Neural crest cell (in vitro differentiated cells): ENCODE results near the gene COTL1. TPM values are rescaled to one million over a fixed set of nuclear protein-coding genes. Genes with fewer than 3 reads are reported as not detected.

Source experiments
- DNase-seq: peaks from one replicate; pipeline ENCODE4 v3.0.0; 2021; ENCODE audit warnings: low read depth, mixed read lengths, low spot score
- H3K27ac Mint-ChIP-seq: one replicate; pipeline ENCODE4 v1.8.0; 2021; ENCODE audit warnings: mild to moderate bottlenecking, mixed read lengths; ENCODE audit not compliant: unreplicated experiment
- H3K27me3 Mint-ChIP-seq: 2 replicates; pipeline ENCODE4 v1.8.0; 2021; ENCODE audit warnings: low read depth, mild to moderate bottlenecking, mixed read lengths
- H3K36me3 Mint-ChIP-seq: 2 replicates; pipeline ENCODE4 v1.8.0; 2021; ENCODE audit warnings: low read depth, mild to moderate bottlenecking, mixed read lengths
- H3K4me1 Mint-ChIP-seq: 2 replicates; pipeline ENCODE4 v1.8.0; 2021; ENCODE audit warnings: mixed read lengths
- H3K4me3 Mint-ChIP-seq: one replicate; pipeline ENCODE4 v1.8.0; 2021; ENCODE audit warnings: mild to moderate bottlenecking, mixed read lengths
- H3K9me3 Mint-ChIP-seq: 2 replicates; pipeline ENCODE4 v1.8.0; 2021; ENCODE audit warnings: mixed read lengths
- CTCF ChIP-seq: fragments of 200-600 bp; sonication (generic); conservative IDR thresholded peaks from 2 replicates; pipeline ENCODE4 v1.5.0; 2021; ENCODE audit warnings: antibody characterized with exemption, mild to moderate bottlenecking
- total RNA-seq: library from RNA; stranded (reverse); gene quantifications from 2 replicates; pipeline ENCODE4 v1.2.1, GENCODE V29; 2021

COTL1 gene
- total RNA-seq, 1 donor from 2014 or later: 357 TPM

- DNase-seq: no peak
- Mint-ChIP-seq H3K4me3 (peak overlapping the region; percentile 56), H3K4me1 (peaks cover 90% of the 10 kb centered on the region), H3K27me3 (no peaks in the 10 kb centered on the region), H3K27ac (peak overlapping the region; percentile 86), H3K9me3 (no peaks in the 10 kb centered on the region), H3K36me3 (peaks cover 6% of the 10 kb centered on the region)
- TF ChIP-seq CTCF: no peak
Measured at GRCh38 chr16:84598360-84598759, 19.5 kb downstream of the COTL1 start.

GRCh38 chr16:84597931-84598351 is 19.9 kb downstream of the COTL1 start:
- Mint-ChIP-seq H3K36me3 (peaks cover 7% of the 10 kb centered on the region), H3K4me1 (peaks cover 88% of the 10 kb centered on the region)
- DNase-seq: no peak

GRCh38 chr16:84597528-84597896 is 20.4 kb downstream of the COTL1 start:
- no peaks in the 10 kb centered on the region for H3K27me3 Mint-ChIP-seq
- H3K9me3 Mint-ChIP-seq: no peaks in the 10 kb centered on the region
- peaks cover 11% of the 10 kb centered on the region for H3K36me3 Mint-ChIP-seq
- no peak for DNase-seq
- no peak overlapping the region for H3K27ac Mint-ChIP-seq
- no peak for TF ChIP-seq CTCF
- H3K4me3 Mint-ChIP-seq: peak overlapping the region; percentile 56
- peaks cover 88% of the 10 kb centered on the region for H3K4me1 Mint-ChIP-seq

More at GRCh38 chr16:84597931-84598351, 19.9 kb downstream of the COTL1 start:
- peak overlapping the region; percentile 86 for H3K27ac Mint-ChIP-seq
- no peaks in the 10 kb centered on the region for H3K27me3 Mint-ChIP-seq
- TF ChIP-seq CTCF: no peak
- no peaks in the 10 kb centered on the region for H3K9me3 Mint-ChIP-seq
- H3K4me3 Mint-ChIP-seq: peak overlapping the region; percentile 56

GRCh38 chr16:84596801-84597527 is 20.9 kb downstream of the COTL1 start:
- no peak overlapping the region for H3K4me3 Mint-ChIP-seq
- no peak for TF ChIP-seq CTCF
- peaks cover 13% of the 10 kb centered on the region for H3K36me3 Mint-ChIP-seq
- H3K27me3 Mint-ChIP-seq: no peaks in the 10 kb centered on the region
- peak overlapping the region; percentile 88 for H3K27ac Mint-ChIP-seq
- peaks cover 88% of the 10 kb centered on the region for H3K4me1 Mint-ChIP-seq
- no peak for DNase-seq
- H3K9me3 Mint-ChIP-seq: no peaks in the 10 kb centered on the region

GRCh38 chr16:84596161-84596560 is 21.7 kb downstream of the COTL1 start:
- TF ChIP-seq CTCF: no peak
- Mint-ChIP-seq H3K4me3 (no peak overlapping the region), H3K4me1 (peaks cover 81% of the 10 kb centered on the region), H3K9me3 (no peaks in the 10 kb centered on the region), H3K27ac (no peak overlapping the region), H3K27me3 (no peaks in the 10 kb centered on the region), H3K36me3 (peaks cover 16% of the 10 kb centered on the region)
- DNase-seq: no peak
